Mesendoderm (in vitro differentiated cells): ENCODE data around the gene TIMM8A.

Source experiments
- DNase-seq: peaks from one replicate; pipeline ENCODE4 v3.0.0; 2013
- H2AK5ac ChIP-seq: 2 replicates; pipeline ENCODE4 v1.6.1; 2013; ENCODE audit warnings: low read length, inconsistent platforms
- H2BK120ac ChIP-seq: 2 replicates; pipeline ENCODE4 v1.6.1; 2013; ENCODE audit warnings: low read depth, mild to moderate bottlenecking, low read length, moderate library complexity, mixed read lengths
- H2BK15ac ChIP-seq: replicated peaks from 2 replicates; pipeline ENCODE4 v1.6.1; 2013; ENCODE audit warnings: low read depth, mild to moderate bottlenecking, moderate library complexity
- H2BK5ac ChIP-seq: 2 replicates; pipeline ENCODE4 v1.6.1; 2013; ENCODE audit warnings: low read length, inconsistent platforms
- H3K18ac ChIP-seq: 2 replicates; pipeline ENCODE4 v1.6.1; 2013; ENCODE audit warnings: mild to moderate bottlenecking, low read length, mixed read lengths
- H3K23ac ChIP-seq: one replicate; pipeline ENCODE4 v1.6.1; 2013; ENCODE audit warnings: low read length
- H3K27ac ChIP-seq: 2 replicates; pipeline ENCODE4 v1.5.1; 2013; ENCODE audit warnings: low read depth, mild to moderate bottlenecking, inconsistent platforms, low read length, moderate library complexity
- H3K27me3 ChIP-seq: 2 replicates; pipeline ENCODE4 v1.6.1; 2013; ENCODE audit warnings: low read length, control low read depth, mild to moderate bottlenecking, inconsistent platforms; ENCODE audit not compliant: insufficient read depth, poor library complexity
- H3K36me3 ChIP-seq: 2 replicates; pipeline ENCODE4 v1.6.1; 2013; ENCODE audit warnings: low read length, inconsistent platforms; ENCODE audit not compliant: control insufficient read depth, insufficient read depth
- H3K4ac ChIP-seq: one replicate; pipeline ENCODE4 v1.6.1; 2013; ENCODE audit warnings: low read depth, mild to moderate bottlenecking, low read length, moderate library complexity
- H3K4me1 ChIP-seq: 2 replicates; pipeline ENCODE4 v1.6.1; 2013; ENCODE audit warnings: low read depth, low read length, inconsistent platforms; ENCODE audit not compliant: control insufficient read depth
- H3K4me2 ChIP-seq: 2 replicates; pipeline ENCODE4 v1.6.1; 2013; ENCODE audit warnings: low read length
- H3K4me3 ChIP-seq: 2 replicates; pipeline ENCODE4 v1.5.1; 2013; ENCODE audit warnings: mild to moderate bottlenecking, low read length
- H3K56ac ChIP-seq: one replicate; pipeline ENCODE4 v1.6.1; 2013; ENCODE audit warnings: low read length
- H3K79me1 ChIP-seq: 2 replicates; pipeline ENCODE4 v1.6.1; 2013; ENCODE audit warnings: low read length, inconsistent platforms
- H3K79me2 ChIP-seq: 2 replicates; pipeline ENCODE4 v1.6.1; 2013; ENCODE audit warnings: mild to moderate bottlenecking, low read length; ENCODE audit not compliant: control insufficient read depth, insufficient read depth
- H3K9ac ChIP-seq: 2 replicates; pipeline ENCODE4 v1.6.1; 2013; ENCODE audit warnings: low read length, inconsistent platforms
- H4K5ac ChIP-seq: one replicate; pipeline ENCODE4 v1.6.1; 2013; ENCODE audit warnings: low read length
- H4K8ac ChIP-seq: one replicate; pipeline ENCODE4 v1.6.1; 2013; ENCODE audit warnings: low read depth, mild to moderate bottlenecking, control low read depth, low read length, moderate library complexity
- WGBS: extraction: QIAGEN DNeasy Blood & Tissue Kit; methylation state at CpG from one replicate; pipeline ENCODE4 v1.1.7; 2013; ENCODE audit warnings: low lambda C conversion rate, missing lambda C conversion rate; ENCODE audit not compliant: insufficient coverage; ENCODE audit errors: extremely low coverage; 5-methylcytosine and 5-hydroxymethylcytosine counted together

Gene TIMM8A

GRCh38 chrX:101385026-101385684 is 36.6 kb upstream of the TIMM8A start:
- Histone ChIP-seq H3K4me1 (no peaks in the 10 kb centered on the region), H3K4me2 (no peak overlapping the region), H3K23ac (no peak overlapping the region), H3K18ac (no peak overlapping the region), H2AK5ac (no peak overlapping the region), H2BK15ac (no peak overlapping the region), H3K27ac (no peak overlapping the region), H3K56ac (peak overlapping the region; percentile 3), H2BK120ac (no peak overlapping the region), H4K5ac (no peak overlapping the region), H3K79me1 (no peaks in the 10 kb centered on the region), H3K4me3 (no peak overlapping the region), H4K8ac (no peak overlapping the region), H2BK5ac (no peak overlapping the region), H3K27me3 (no peaks in the 10 kb centered on the region), H3K36me3 (no peaks in the 10 kb centered on the region), H3K4ac (no peak overlapping the region), H3K79me2 (no peaks in the 10 kb centered on the region), H3K9ac (no peak overlapping the region)
- no CpG with 5 or more reads among the region's 7 CpGs for WGBS
- DNase-seq = no peak

GRCh38 chrX:101383679-101384205 is 35.2 kb upstream of the TIMM8A start:
- no peak overlapping the region for H3K9ac ChIP-seq
- H3K23ac ChIP-seq = no peak overlapping the region
- H4K8ac ChIP-seq = no peak overlapping the region
- no peak overlapping the region for H2BK5ac ChIP-seq
- H2BK120ac ChIP-seq = no peak overlapping the region
- no peak overlapping the region for H3K27ac ChIP-seq
- no peaks in the 10 kb centered on the region for H3K79me1 ChIP-seq
- no peak overlapping the region for H3K18ac ChIP-seq
- no peak for DNase-seq
- no peaks in the 10 kb centered on the region for H3K27me3 ChIP-seq
- H2AK5ac ChIP-seq = no peak overlapping the region
- H3K4me2 ChIP-seq = no peak overlapping the region
- no peaks in the 10 kb centered on the region for H3K4me1 ChIP-seq
- no peak overlapping the region for H3K4ac ChIP-seq
- H3K79me2 ChIP-seq = no peaks in the 10 kb centered on the region
- no peak overlapping the region for H4K5ac ChIP-seq
- H3K4me3 ChIP-seq = no peak overlapping the region
- no peak overlapping the region for H2BK15ac ChIP-seq
- no peak overlapping the region for H3K56ac ChIP-seq
- no CpG with 5 or more reads among the region's 4 CpGs for WGBS
- H3K36me3 ChIP-seq = no peaks in the 10 kb centered on the region

GRCh38 chrX:101377547-101377946 is 29.0 kb upstream of the TIMM8A start:
- Histone ChIP-seq H3K27me3 (no peaks in the 10 kb centered on the region), H2AK5ac (no peak overlapping the region), H3K56ac (no peak overlapping the region), H3K79me1 (no peaks in the 10 kb centered on the region), H4K5ac (no peak overlapping the region), H3K23ac (no peak overlapping the region), H3K18ac (no peak overlapping the region), H3K4me1 (no peaks in the 10 kb centered on the region), H3K36me3 (no peaks in the 10 kb centered on the region), H2BK15ac (no peak overlapping the region), H3K4me3 (no peak overlapping the region), H2BK5ac (no peak overlapping the region), H3K4ac (no peak overlapping the region), H4K8ac (no peak overlapping the region), H2BK120ac (no peak overlapping the region), H3K4me2 (no peak overlapping the region), H3K9ac (no peak overlapping the region), H3K79me2 (no peaks in the 10 kb centered on the region), H3K27ac (no peak overlapping the region)
- no peak for DNase-seq
- WGBS = no CpG with 5 or more reads among the region's 1 CpG

- Histone ChIP-seq H3K79me1 (no peaks in the 10 kb centered on the region), H3K27ac (no peak overlapping the region), H2BK120ac (no peak overlapping the region), H2BK5ac (no peak overlapping the region), H3K27me3 (no peaks in the 10 kb centered on the region), H3K4ac (no peak overlapping the region), H3K4me3 (no peak overlapping the region), H2AK5ac (no peak overlapping the region), H3K36me3 (no peaks in the 10 kb centered on the region), H3K79me2 (no peaks in the 10 kb centered on the region), H3K4me1 (no peaks in the 10 kb centered on the region), H4K5ac (no peak overlapping the region), H4K8ac (no peak overlapping the region), H3K4me2 (no peak overlapping the region), H2BK15ac (no peak overlapping the region), H3K56ac (no peak overlapping the region), H3K23ac (no peak overlapping the region), H3K18ac (no peak overlapping the region), H3K9ac (no peak overlapping the region)
- WGBS = no CpG with 5 or more reads among the region's 3 CpGs
- no peak for DNase-seq
Measured at GRCh38 chrX:101370888-101371504, 22.5 kb upstream of the TIMM8A start.

GRCh38 chrX:101369687-101370086 is 21.1 kb upstream of the TIMM8A start:
- 100% methylated on average over 3 of the region's 6 CpGs for WGBS
- no peaks in the 10 kb centered on the region for H3K36me3 ChIP-seq

GRCh38 chrX:101368800-101369199 is 20.3 kb upstream of the TIMM8A start:
- no peak for DNase-seq
- no peak overlapping the region for H2BK120ac ChIP-seq
- no peaks in the 10 kb centered on the region for H3K4me1 ChIP-seq
- H4K5ac ChIP-seq = no peak overlapping the region
- H2BK5ac ChIP-seq = no peak overlapping the region
- no peak overlapping the region for H4K8ac ChIP-seq
- no peaks in the 10 kb centered on the region for H3K79me2 ChIP-seq
- H3K23ac ChIP-seq = no peak overlapping the region
- H3K79me1 ChIP-seq = no peaks in the 10 kb centered on the region
- H3K4me2 ChIP-seq = no peak overlapping the region
- H3K9ac ChIP-seq = no peak overlapping the region
- H3K56ac ChIP-seq = no peak overlapping the region
- H3K27ac ChIP-seq = no peak overlapping the region
- no peak overlapping the region for H2AK5ac ChIP-seq
- H3K27me3 ChIP-seq = no peaks in the 10 kb centered on the region
- no peak overlapping the region for H3K4ac ChIP-seq
- no peak overlapping the region for H2BK15ac ChIP-seq
- no peaks in the 10 kb centered on the region for H3K36me3 ChIP-seq
- H3K4me3 ChIP-seq = no peak overlapping the region
- H3K18ac ChIP-seq = no peak overlapping the region

More at GRCh38 chrX:101369687-101370086, 21.1 kb upstream of the TIMM8A start:
- Histone ChIP-seq H3K18ac (no peak overlapping the region), H2BK5ac (no peak overlapping the region), H4K5ac (no peak overlapping the region), H3K79me2 (no peaks in the 10 kb centered on the region), H2BK120ac (no peak overlapping the region), H3K4me1 (no peaks in the 10 kb centered on the region), H3K27ac (no peak overlapping the region), H3K4ac (no peak overlapping the region), H2BK15ac (no peak overlapping the region), H2AK5ac (no peak overlapping the region), H3K56ac (no peak overlapping the region), H3K9ac (no peak overlapping the region), H3K23ac (no peak overlapping the region), H3K4me2 (no peak overlapping the region), H3K27me3 (no peaks in the 10 kb centered on the region), H3K4me3 (no peak overlapping the region), H3K79me1 (no peaks in the 10 kb centered on the region), H4K8ac (no peak overlapping the region)
- DNase-seq = no peak
